ENCODE data around the gene TMEM239. TPM values are rescaled to one million over a fixed set of nuclear protein-coding genes. Genes with fewer than 3 reads are reported as not detected.

Gene TMEM239
- 0.06 TPM in 1 of 5 replicates, not detected in the others for total RNA-seq (2022; extraction: Qiagen RNA extraction; ENCODE audit: low read depth)

DNA sequence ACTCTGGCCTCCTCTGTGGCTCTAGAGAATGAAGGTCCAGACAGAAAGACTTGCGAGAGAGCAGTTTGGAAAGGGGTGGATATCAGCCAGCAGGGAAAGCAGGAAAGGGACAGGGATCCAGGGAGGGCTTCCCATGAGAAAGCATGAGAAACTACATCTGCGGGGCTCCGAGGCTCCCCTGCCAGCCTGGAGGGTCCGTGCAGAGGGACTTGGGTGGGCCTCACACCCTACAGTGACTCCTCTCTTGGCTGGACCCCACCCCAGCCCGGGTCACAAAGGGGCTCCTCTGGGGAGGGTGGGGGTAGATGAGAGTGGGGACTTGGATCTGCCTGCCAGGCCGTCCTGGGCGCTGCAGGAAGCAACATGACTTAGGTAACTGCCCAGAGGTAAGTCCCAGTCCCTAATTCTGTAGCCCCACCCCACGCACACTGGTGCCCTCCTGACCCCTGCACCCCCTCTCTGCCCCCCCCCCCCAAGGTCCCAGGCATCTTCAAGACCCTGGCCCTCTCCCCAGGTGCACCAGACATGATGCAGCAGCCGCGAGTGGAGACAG is at the start of gene TMEM239:
TSS of gene TMEM239 (plus strand) at position 335 of the 553 bp plus-strand sequence. CDS start at position 526, 191 bp downstream.

DNA sequence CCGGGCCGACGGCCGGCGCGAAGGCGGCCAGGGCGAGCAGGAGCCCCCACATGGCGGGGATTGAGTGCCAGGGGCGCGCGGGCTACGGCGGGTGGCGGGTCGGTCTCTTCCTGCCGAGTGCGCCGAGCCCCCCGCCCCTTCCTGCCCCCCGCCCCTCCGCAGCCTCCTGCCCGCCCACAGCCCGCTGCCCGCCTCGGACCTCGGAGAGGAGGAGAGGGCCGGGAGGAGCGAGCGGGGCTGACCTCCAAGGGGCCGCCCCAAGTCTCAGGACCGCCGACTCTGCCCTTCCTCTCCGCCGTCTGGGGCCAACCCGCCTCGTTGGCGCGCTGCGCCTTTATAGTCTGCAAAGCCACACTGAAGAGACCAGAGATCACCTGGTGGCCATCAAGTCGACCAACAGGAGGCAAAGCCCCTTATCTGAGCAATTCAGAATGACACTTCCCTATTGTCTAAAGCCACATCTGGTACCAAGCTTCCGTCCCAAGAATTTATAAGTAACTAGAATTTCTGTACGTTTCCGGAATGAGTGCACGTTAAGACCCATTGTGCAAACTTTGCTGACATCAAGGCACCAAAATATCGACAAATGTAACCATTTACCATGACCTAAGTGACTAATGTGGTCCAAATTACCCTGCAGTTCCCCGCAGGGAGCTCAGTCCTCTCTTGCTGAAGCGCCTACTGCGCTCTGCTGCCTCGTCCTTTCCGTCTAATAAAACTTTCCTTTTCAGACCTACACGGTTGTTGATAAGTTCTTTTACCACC is 15.5 kb upstream of the TMEM239 start, which contains the start of gene CPXM1:
TSS of gene CPXM1 (minus strand) at position 107 of the 765 bp plus-strand sequence. CDS start at position 52, 55 bp downstream.

DNA sequence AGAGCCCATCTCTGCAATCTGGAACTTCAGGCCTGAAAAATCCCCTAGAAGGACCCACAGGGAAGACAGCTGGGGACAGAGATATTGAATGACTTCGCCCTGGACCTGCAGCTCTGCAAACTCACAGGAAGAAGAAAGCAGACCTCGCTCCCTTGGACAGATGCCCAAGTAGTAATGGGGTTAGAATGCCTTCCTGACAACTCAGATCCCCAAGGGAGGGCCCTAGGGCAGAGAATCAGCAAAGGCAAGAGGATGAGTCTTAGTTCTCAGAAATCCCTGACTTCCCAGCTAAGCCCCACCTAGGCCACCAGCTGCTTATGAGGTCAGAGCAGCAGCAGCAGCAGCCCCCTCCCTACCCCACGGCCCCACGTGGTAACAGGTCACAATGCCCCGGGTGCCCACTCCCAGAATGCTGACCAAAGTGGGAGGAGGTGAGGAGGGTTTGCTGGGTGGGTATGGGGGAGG is 1.5 kb upstream of the TMEM239 start, which contains the start of gene C20orf141:
TSS of gene C20orf141 (plus strand) at position 401 of the 465 bp plus-strand sequence. CDS start 198 bp downstream, outside the sequence.

DNA sequence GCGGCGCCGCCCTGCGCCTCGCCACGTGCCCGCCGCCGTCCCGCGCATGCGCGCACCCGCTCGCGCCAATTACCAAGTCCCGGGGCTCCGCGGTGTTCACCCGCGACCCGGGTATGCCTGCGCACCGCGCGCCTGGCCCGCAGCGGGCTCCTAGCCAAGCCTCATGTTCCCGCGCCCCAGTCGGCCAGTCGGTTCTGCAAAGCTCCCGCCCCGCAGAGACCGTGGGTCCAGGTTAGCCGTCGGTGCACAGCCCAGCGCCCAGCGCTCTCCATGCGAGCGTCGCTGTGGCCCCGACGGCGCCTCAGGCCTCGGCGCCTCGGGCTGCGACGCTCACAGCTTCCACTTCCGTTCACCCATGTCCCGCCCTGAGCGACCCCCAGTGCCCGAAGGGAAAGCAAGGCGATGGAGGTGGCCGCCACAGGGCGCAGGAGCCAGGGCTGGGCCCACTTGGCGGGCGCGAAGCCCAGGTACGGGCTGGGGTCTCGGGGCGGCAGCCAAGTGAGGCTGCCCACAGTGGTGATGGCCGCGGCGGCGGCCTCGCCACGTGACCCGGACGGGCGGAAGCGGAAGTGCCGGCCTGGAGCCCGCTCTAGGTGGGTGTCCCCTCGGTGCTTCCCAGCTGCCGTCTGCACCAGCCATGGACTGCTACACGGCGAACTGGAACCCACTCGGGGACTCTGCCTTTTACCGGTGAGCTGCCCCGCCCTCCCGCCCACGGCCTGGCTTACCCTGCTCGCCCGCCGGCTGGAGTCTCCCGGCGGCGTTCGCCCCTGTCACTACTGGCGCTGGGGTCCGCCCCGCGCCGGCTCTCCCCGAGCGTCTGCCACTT is 24.2 kb downstream of the TMEM239 start, which contains the start of the genes PCED1A and VPS16:
TSS of gene PCED1A (minus strand) at position 518 of the 829 bp plus-strand sequence. CDS start 743 bp downstream, outside the sequence.
TSS of gene VPS16 (plus strand) at position 608 of the 829 bp plus-strand sequence. CDS start at position 638, 30 bp downstream.

Other genes with a start within 250 kb of the TMEM239 start
- gene NOP56, start 163.7 kb upstream of the TMEM239 start, total RNA-seq (2022; extraction: Qiagen RNA extraction; ENCODE audit: low read depth) = 574 to 654 TPM (median 595 TPM) in 5 replicates
- 126 to 137 TPM (median 132 TPM) in 5 replicates for gene IDH3B, start 152.1 kb upstream of the TMEM239 start, total RNA-seq (2022; extraction: Qiagen RNA extraction; ENCODE audit: low read depth)
- 1.4 to 3.4 TPM (median 2.3 TPM) in 5 replicates for gene EBF4, start 123.6 kb upstream of the TMEM239 start, total RNA-seq (2022; extraction: Qiagen RNA extraction; ENCODE audit: low read depth)
- gene CPXM1, start 15.7 kb upstream of the TMEM239 start, total RNA-seq (2022; extraction: Qiagen RNA extraction; ENCODE audit: low read depth) = not detected in 5 replicates
- gene C20orf141, start 1.4 kb upstream of the TMEM239 start, total RNA-seq (2022; extraction: Qiagen RNA extraction; ENCODE audit: low read depth) = 0.46 to 0.96 TPM (median 0.50 TPM) in 3 of 5 replicates, not detected in the others
- gene PCED1A, start 24.3 kb downstream of the TMEM239 start, total RNA-seq (2022; extraction: Qiagen RNA extraction; ENCODE audit: low read depth) = 19.5 to 28.3 TPM (median 26.1 TPM) in 5 replicates
- 24.4 to 34.4 TPM (median 31.4 TPM) in 5 replicates for gene VPS16, start 24.4 kb downstream of the TMEM239 start, total RNA-seq (2022; extraction: Qiagen RNA extraction; ENCODE audit: low read depth)
- 33.2 to 38.4 TPM (median 37.4 TPM) in 5 replicates for gene PTPRA, start 57.1 kb downstream of the TMEM239 start, total RNA-seq (2022; extraction: Qiagen RNA extraction; ENCODE audit: low read depth)
- 0.29 to 0.59 TPM (median 0.32 TPM) in 4 of 5 replicates, not detected in the other for gene GNRH2, start 227.3 kb downstream of the TMEM239 start, total RNA-seq (2022; extraction: Qiagen RNA extraction; ENCODE audit: low read depth)
- 118 to 154 TPM (median 150 TPM) in 5 replicates for gene MRPS26, start 229.7 kb downstream of the TMEM239 start, total RNA-seq (2022; extraction: Qiagen RNA extraction; ENCODE audit: low read depth)

Measured in A549 treated with GW870086 at 1 μM for 4 hours (cell line).